T-helper 1 cell treated with Interleukin-12 subunit alpha and Interleukin-12 subunit beta and Interleukin-4 antibody, amounts not matched to agents 30 μg/mL and 1 μg/mL, for 36 hours (primary cell): ENCODE data around the gene EYS.
"Not testable (repeated sequence)": the region's sequence is repeated elsewhere in the genome, so short reads cannot be mapped to it uniquely, and the experiment has no call there.

Source experiments
- H3K27ac Mint-ChIP-seq: one replicate; pipeline ENCODE4 v1.8.0; 2021; ENCODE audit warnings: mild to moderate bottlenecking, mixed read lengths
- H3K27me3 Mint-ChIP-seq: one replicate; pipeline ENCODE4 v1.8.0; 2021; ENCODE audit warnings: low read depth, mixed read lengths
- H3K36me3 Mint-ChIP-seq: one replicate; pipeline ENCODE4 v1.8.0; 2021; ENCODE audit warnings: low read depth, mixed read lengths
- H3K4me1 Mint-ChIP-seq: one replicate; pipeline ENCODE4 v1.8.0; 2021; ENCODE audit warnings: low read depth, mixed read lengths
- H3K4me3 Mint-ChIP-seq: one replicate; pipeline ENCODE4 v1.8.0; 2021; ENCODE audit warnings: mild to moderate bottlenecking, moderate library complexity, mixed read lengths
- H3K9me3 Mint-ChIP-seq: one replicate; pipeline ENCODE4 v1.8.0; 2021; ENCODE audit warnings: mixed read lengths

The EYS gene

DNA sequence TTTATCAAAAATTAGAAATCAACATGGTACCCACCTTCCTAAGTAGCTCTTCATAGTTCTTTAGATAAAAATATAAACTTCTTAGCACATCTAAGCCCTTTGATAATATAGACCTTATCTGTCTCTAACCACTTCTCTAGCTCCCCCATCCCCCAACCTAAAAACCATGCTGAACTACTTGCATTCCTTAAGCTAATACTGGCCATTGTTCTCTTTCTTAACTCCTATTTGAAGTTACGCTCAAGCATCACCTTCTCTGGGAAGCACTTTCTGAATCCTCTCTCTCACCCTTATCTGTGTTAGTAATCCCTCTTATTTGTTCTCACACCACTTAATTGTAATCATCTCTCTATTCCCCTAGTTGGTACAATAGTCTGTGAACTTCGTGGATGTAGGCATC is 1918.5 kb downstream of the EYS start:
- Mint-ChIP-seq H3K36me3 (no peaks in the 10 kb centered on the region), H3K9me3 (no peaks in the 10 kb centered on the region), H3K27me3 (no peaks in the 10 kb centered on the region), H3K4me1 (no peaks in the 10 kb centered on the region), H3K4me3 (no peak overlapping the region), H3K27ac (no peak overlapping the region)

DNA sequence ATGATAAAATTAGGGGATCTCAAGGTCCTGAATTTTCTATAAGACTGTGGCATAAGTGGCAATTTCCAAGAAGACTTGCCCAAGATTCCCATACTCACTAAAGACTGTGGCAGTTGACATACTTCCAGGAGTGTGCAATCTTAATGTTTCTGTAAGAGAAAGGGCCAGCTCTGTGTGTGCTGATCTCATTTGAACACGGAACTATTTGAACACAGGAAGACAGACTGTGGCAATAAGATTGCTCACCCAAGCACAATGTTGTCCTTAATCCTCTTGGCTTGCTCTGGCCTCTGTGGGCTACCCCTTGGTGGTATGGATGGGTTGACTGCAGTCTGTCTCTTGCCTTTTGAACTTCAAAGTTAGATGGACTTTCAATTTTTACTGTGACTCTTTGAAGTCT is 1920.0 kb downstream of the EYS start:
- Mint-ChIP-seq H3K27me3 (no peaks in the 10 kb centered on the region), H3K4me1 (no peaks in the 10 kb centered on the region), H3K4me3 (no peak overlapping the region), H3K9me3 (no peaks in the 10 kb centered on the region), H3K27ac (no peak overlapping the region), H3K36me3 (no peaks in the 10 kb centered on the region)

DNA sequence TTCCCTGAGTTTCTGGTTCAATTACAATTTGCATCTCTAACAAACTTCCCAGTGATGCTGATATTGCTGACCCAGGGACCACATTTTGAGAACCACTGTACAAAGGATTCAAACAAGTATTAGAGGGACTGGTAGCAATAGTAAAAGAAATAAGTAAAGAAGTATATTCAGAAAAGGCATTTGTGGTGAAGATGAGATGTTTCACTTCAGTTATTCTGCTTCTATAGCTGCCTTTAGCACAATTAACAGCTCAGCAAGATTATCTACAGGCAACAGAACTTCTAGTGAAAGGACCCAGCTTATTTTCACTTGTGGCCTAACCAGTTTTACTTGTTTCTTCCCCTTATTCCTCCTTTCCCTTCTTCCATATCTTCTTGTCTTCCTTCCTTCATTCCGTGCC is 1922.0 kb downstream of the EYS start:
- Mint-ChIP-seq H3K36me3 (no peaks in the 10 kb centered on the region), H3K9me3 (no peaks in the 10 kb centered on the region), H3K27ac (no peak overlapping the region), H3K4me1 (no peaks in the 10 kb centered on the region), H3K4me3 (no peak overlapping the region), H3K27me3 (no peaks in the 10 kb centered on the region)

DNA sequence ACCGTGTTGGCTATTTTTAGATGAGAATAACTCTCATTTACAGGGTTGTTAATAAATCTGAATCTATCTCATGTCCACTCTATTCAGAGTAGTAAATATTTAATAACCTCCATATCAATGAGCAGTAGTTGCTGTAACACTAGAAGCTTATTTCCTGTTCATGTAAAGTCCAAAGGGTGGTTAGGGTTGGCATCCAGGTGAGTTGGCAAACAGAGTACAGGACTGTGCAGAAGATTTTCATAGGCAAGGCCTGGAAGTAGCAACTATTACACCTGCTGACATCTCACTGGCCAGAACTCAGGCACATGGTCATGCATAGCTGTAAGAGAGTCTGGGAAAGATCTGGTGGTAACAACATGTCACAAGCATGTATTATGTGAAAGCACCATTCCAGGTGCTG is 1923.9 kb downstream of the EYS start:
- H3K4me3 Mint-ChIP-seq = no peak overlapping the region
- no peaks in the 10 kb centered on the region for H3K36me3 Mint-ChIP-seq
- H3K27me3 Mint-ChIP-seq = no peaks in the 10 kb centered on the region
- H3K27ac Mint-ChIP-seq = no peak overlapping the region
- H3K4me1 Mint-ChIP-seq = no peaks in the 10 kb centered on the region
- no peaks in the 10 kb centered on the region for H3K9me3 Mint-ChIP-seq

DNA sequence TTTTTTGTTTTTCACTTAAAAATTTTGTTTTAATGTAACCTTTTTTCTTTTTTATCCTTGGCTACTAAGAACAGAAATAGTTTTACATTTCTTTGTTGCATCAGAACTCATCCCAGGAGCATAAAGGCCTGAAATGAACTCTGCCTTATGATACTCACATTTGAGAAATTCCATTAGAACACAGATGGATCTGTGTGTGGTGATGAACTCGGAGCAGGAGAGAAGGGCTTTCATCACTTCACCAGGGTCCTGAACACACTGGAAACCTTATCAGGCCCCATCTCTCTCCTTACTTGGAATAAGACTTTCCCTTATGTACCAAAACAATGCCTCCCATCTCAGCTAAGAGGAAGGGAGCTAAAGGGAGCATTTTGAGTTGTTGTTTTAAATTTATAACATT is 1932.1 kb downstream of the EYS start:
- H3K4me1 Mint-ChIP-seq = no peaks in the 10 kb centered on the region

DNA sequence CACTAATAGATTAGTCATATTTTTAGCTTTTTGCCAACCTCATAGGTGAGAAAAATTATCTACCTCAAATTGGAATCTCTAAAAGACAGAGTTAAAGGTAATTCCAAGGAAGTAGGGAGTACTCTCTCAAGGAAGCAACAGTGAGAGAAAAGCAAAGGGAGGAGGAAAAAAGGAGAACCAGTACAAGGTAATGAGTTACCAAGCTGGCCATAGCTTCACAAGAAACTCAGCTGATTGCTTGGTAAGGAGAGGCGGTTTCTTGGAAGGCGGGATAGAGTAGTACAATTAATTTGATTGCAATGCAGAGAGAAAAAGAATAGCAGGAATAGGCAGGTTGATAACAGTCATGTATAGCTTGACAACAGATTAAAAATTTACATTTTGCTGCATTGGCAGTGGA is 1933.8 kb downstream of the EYS start:
- peaks cover 14% of the 10 kb centered on the region for H3K27me3 Mint-ChIP-seq
- H3K36me3 Mint-ChIP-seq = no peaks in the 10 kb centered on the region
- H3K27ac Mint-ChIP-seq = no peak overlapping the region
- H3K9me3 Mint-ChIP-seq = no peaks in the 10 kb centered on the region
- no peaks in the 10 kb centered on the region for H3K4me1 Mint-ChIP-seq
- H3K4me3 Mint-ChIP-seq = no peak overlapping the region

More for the DNA sequence above, 1932.1 kb downstream of the EYS start:
- no peak overlapping the region for H3K27ac Mint-ChIP-seq
- no peaks in the 10 kb centered on the region for H3K9me3 Mint-ChIP-seq
- H3K36me3 Mint-ChIP-seq = no peaks in the 10 kb centered on the region
- H3K4me3 Mint-ChIP-seq = no peak overlapping the region
- H3K27me3 Mint-ChIP-seq = peaks cover 14% of the 10 kb centered on the region

DNA sequence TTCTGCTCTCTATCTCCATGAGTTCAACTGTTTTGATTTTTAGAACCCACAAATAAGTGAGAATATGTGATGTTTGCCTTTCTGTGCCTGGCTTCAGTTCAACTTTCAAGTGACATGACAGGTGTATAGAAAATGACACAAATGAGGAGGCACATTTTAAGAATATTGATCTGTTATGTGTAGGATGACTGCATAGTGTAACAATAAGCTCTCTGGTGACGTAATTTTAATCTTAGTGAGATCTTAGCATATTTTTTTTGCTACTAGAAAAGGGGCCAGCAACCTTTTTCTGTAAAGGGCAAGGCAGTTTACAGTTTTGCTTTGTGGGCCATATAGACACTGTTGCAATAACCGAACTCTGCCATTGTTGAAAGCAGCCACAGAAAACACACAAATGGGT is 1941.2 kb downstream of the EYS start:
- H3K9me3 Mint-ChIP-seq = no peaks in the 10 kb centered on the region
- H3K4me1 Mint-ChIP-seq = no peaks in the 10 kb centered on the region
- peaks cover 11% of the 10 kb centered on the region for H3K27me3 Mint-ChIP-seq
- H3K36me3 Mint-ChIP-seq = no peaks in the 10 kb centered on the region
- no peak overlapping the region for H3K4me3 Mint-ChIP-seq
- no peak overlapping the region for H3K27ac Mint-ChIP-seq

DNA sequence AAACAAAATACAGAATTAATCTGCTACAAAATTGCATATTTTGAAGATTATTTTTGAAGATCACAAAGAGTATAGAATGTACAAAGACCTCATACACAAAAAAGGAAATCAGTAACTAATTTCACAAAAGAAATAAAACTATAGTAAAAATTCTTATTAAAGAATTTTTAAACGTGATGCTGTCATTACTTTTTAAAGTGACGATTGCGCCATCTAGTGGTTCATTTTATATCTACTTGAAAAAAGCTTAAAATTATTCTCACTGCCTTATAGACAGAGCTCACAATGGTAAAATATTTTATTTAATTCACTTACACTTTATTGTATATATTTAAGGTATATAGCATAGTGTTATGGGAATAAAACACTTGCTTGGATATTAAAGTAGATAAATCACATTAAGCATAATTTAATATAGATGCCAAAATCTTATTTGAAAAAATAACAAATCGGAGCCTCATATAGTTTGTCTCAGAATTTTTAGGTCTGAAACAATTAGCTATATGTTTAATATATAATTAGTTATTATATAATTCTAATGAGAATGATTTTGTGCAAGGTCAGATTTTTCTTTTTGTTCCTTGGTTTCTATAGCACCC is 1942.6 kb downstream of the EYS start:
- Mint-ChIP-seq H3K27me3 (peaks cover 10% of the 10 kb centered on the region), H3K27ac (no peak overlapping the region), H3K36me3 (no peaks in the 10 kb centered on the region), H3K4me3 (no peak overlapping the region), H3K4me1 (no peaks in the 10 kb centered on the region), H3K9me3 (no peaks in the 10 kb centered on the region)

DNA sequence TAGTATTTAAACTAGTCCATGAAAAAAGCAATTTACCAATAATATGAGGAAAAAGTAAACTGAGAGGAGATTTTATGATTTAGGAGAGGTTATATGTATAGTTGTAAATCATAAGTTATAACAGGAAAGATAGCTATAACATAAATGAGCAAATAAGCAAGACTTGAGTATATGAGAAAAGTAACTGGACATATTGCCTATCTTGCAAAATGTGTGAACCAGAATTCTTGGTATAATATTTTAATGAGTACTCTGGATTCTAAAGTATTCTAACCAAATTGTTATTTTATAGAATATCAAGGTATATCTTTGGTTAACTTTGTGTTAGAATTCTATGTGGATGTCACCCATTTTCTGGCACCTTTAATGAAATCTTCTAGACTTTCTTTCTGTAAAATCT is 1946.8 kb downstream of the EYS start:
- Mint-ChIP-seq H3K9me3 (peaks cover 19% of the 10 kb centered on the region), H3K4me3 (no peak overlapping the region), H3K36me3 (no peaks in the 10 kb centered on the region), H3K27me3 (no peaks in the 10 kb centered on the region), H3K4me1 (no peaks in the 10 kb centered on the region), H3K27ac (no peak overlapping the region)

DNA sequence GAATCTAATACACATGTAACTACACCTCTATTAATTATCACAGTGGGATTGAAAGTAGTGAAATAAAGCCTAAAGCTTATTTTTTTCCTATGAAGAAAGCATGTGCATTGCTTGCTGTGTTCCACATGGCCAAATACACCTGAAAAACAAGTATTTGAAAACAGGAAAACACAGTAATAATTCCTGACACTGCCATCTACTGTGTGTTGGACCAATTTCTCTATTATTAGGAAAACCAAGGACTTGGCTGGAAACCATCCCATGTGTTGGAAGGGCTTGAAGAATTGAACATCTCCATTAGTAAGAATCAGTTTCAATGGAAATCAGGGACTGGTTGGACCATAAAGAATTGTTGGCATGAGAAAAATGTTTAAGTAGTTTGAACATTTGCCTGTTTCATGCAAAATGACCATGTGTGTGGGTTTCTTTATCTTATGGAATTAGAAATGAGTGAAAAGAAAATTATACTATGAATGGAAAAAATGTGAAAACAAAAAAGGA is 1947.4 kb downstream of the EYS start:
- Mint-ChIP-seq H3K9me3 (peaks cover 24% of the 10 kb centered on the region), H3K27ac (no peak overlapping the region), H3K4me3 (no peak overlapping the region), H3K4me1 (no peaks in the 10 kb centered on the region), H3K27me3 (no peaks in the 10 kb centered on the region), H3K36me3 (no peaks in the 10 kb centered on the region)

DNA sequence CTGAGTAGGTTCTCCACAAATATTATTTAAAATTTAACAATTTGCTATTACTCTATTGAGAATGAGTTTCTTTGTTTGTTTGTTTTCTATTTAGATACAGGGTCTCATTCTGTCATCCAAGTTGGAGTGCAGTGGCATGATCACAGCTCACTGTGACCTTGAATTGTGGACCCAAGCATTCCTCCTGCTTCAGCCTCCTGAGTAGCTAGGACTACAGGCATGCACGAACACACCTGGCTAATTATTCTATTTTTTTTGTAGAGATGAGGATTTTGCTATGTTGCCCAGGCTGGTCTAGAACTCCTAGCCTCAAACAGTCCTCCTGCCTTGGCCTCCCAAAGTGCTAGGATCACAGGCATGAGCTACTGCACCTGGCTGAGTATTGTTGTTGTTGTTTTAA is 1949.2 kb downstream of the EYS start:
- Mint-ChIP-seq H3K4me3 (no peak overlapping the region), H3K27me3 (no peaks in the 10 kb centered on the region), H3K9me3 (peaks cover 25% of the 10 kb centered on the region), H3K27ac (no peak overlapping the region), H3K4me1 (no peaks in the 10 kb centered on the region), H3K36me3 (no peaks in the 10 kb centered on the region)

DNA sequence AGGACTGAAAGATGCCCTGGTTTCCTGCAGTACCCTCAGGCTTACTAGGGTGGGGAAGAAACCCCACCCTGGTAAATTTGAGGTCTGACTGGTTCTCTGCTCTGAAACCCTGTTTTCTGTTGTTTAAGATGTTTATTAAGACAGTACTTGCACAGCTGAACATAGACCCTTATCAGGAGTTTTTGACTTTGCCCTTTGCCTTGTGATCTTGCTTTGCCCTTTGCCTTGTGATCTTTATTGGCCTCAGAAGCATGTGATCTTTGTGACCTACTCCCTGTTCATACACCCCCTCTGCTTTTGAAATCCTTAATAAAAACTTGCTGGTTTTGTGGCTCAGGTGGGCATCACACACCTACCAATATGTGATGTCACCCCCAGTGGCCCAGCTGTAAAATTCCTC is 1949.8 kb downstream of the EYS start:
- peaks cover 25% of the 10 kb centered on the region for H3K9me3 Mint-ChIP-seq
- H3K4me1 Mint-ChIP-seq, H3K27ac Mint-ChIP-seq, H3K27me3 Mint-ChIP-seq, H3K4me3 Mint-ChIP-seq, H3K36me3 Mint-ChIP-seq: not testable (repeated sequence)

DNA sequence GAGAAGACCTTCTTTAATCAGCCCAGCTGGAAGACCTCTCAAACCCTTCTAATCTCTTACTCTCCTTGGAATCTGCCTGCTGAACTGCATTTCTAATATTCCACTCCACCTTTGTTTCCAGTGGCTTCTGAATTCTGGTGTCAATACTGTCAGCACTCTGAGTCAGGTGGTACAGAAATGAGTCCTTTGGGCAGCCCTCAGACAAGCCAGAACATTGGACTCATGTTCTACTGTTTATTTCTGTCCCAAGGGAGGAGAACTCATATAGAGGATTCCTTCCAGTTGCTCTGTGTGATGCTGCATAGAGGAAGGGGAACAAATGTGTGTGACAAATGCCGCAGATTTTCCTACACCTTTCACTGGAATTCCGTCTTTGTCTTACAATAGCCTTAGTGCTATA is 1956.6 kb downstream of the EYS start:
- H3K27ac Mint-ChIP-seq = no peak overlapping the region
- no peaks in the 10 kb centered on the region for H3K36me3 Mint-ChIP-seq
- no peaks in the 10 kb centered on the region for H3K4me1 Mint-ChIP-seq
- peaks cover 7% of the 10 kb centered on the region for H3K27me3 Mint-ChIP-seq
- no peak overlapping the region for H3K4me3 Mint-ChIP-seq
- peaks cover 11% of the 10 kb centered on the region for H3K9me3 Mint-ChIP-seq

DNA sequence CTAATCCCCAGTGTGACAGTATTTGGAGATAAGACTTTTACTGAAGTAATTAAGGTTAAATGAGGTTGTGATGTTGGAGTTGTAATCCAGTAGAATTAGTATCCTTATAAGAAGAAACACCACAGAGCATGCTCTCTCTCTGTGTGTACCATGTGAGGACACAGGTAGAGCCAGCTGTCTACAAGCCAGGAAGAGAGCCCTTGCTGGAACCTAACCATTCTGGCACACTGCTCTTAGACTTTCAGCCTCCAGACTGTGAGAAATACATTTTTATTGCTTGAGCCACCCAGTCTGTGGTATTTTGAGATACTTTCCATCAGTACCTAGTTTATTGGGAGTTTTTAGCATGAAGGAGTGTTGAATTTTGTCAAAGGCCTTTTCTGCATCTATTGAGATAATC is 1961.2 kb downstream of the EYS start:
- no peak overlapping the region for H3K4me3 Mint-ChIP-seq
- peaks cover 6% of the 10 kb centered on the region for H3K9me3 Mint-ChIP-seq
- no peak overlapping the region for H3K27ac Mint-ChIP-seq
- H3K27me3 Mint-ChIP-seq = peaks cover 7% of the 10 kb centered on the region
- H3K36me3 Mint-ChIP-seq = no peaks in the 10 kb centered on the region
- no peaks in the 10 kb centered on the region for H3K4me1 Mint-ChIP-seq

DNA sequence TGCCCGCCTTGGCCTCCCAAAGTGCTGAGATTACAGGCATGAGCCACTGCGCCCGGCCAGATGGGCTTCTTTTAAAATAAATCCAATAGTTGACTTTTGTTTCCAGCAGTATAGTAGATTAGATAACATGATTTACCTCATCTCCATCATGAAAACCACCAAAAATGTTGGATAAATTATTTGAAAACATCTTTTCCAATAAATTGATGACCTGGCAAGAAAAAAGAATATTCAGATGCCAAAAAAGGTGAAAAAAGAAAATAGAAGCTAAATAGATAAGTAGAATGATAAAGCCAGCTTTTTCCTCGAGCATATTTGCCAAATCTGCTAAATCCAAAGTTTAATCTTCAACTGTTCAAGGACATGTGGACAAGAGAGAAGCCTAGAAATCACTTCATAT is 1962.2 kb downstream of the EYS start:
- Mint-ChIP-seq H3K4me1 (no peaks in the 10 kb centered on the region), H3K27ac (no peak overlapping the region), H3K36me3 (no peaks in the 10 kb centered on the region), H3K27me3 (peaks cover 7% of the 10 kb centered on the region), H3K9me3 (peaks cover 6% of the 10 kb centered on the region), H3K4me3 (no peak overlapping the region)

DNA sequence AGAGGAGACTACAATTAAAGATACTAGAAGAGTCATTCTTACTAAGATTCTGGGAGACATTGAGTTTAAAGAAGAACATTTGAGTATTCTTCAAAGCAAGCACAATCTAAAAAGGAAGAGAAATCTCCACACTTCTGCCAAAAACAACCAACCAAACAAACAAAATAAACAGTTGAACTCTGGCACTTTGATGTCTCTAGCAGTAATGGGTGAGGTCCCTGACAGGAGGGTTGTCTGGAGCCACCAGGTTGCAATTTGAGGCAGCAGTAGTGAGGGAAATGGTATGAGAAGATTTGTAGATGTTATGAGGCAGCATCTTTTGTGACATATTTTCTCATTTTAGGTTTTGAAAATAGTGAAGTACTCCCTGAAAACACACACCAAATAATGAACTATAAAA is 1963.3 kb downstream of the EYS start:
- Mint-ChIP-seq H3K9me3 (peaks cover 6% of the 10 kb centered on the region), H3K27me3 (peaks cover 7% of the 10 kb centered on the region), H3K27ac (no peak overlapping the region), H3K4me3 (no peak overlapping the region), H3K4me1 (no peaks in the 10 kb centered on the region), H3K36me3 (no peaks in the 10 kb centered on the region)
